Measurements from ENCODE around the gene SACM1L. TPM values are rescaled to one million over a fixed set of nuclear protein-coding genes. Genes with fewer than 3 reads are reported as not detected.

Gene SACM1L
- total RNA-seq, 2 experiments from 2014 or later, result 44.9 to 51.0 TPM

GRCh38 chr3:45777111-45777745 lies 88.0 kb downstream of the SACM1L start:
- CTCF ChIA-PET, result no interaction called here
- intact Hi-C loops (cut with micrococcal nuclease), result no loop called here
- Mint-ChIP-seq H3K4me1 (ENCODE audit: low read depth) (peaks cover 10% of the 10 kb centered on the region), H3K4me3 (no peak overlapping the region), H3K9me3 (no peaks in the 10 kb centered on the region), H3K36me3 (ENCODE audit: low read depth) (no peaks in the 10 kb centered on the region), H3K27ac (no peak overlapping the region), H3K27me3 (ENCODE audit: low read depth) (peaks cover 2% of the 10 kb centered on the region)
- DNase-seq, result no peak

- H3K4me1 Mint-ChIP-seq (ENCODE audit: low read depth), result peaks cover 5% of the 10 kb centered on the region
- CTCF ChIA-PET, result no interaction called here
- H3K27ac Mint-ChIP-seq, result no peak overlapping the region
- H3K4me3 Mint-ChIP-seq, result no peak overlapping the region
- H3K9me3 Mint-ChIP-seq, result no peaks in the 10 kb centered on the region
- DNase-seq, result no peak
- no peaks in the 10 kb centered on the region for H3K36me3 Mint-ChIP-seq (ENCODE audit: low read depth)
- H3K27me3 Mint-ChIP-seq (ENCODE audit: low read depth), result peaks cover 2% of the 10 kb centered on the region
- intact Hi-C loops (cut with micrococcal nuclease), result no loop called here
Observed at GRCh38 chr3:45777746-45778386, 88.7 kb downstream of the SACM1L start.

- H3K27me3 Mint-ChIP-seq (ENCODE audit: low read depth), result no peaks in the 10 kb centered on the region
- no peaks in the 10 kb centered on the region for H3K4me1 Mint-ChIP-seq (ENCODE audit: low read depth)
- no peaks in the 10 kb centered on the region for H3K9me3 Mint-ChIP-seq
- no peaks in the 10 kb centered on the region for H3K36me3 Mint-ChIP-seq (ENCODE audit: low read depth)
- DNase-seq, result no peak
- H3K4me3 Mint-ChIP-seq, result no peak overlapping the region
- no peak overlapping the region for H3K27ac Mint-ChIP-seq
- intact Hi-C loops (cut with micrococcal nuclease), result no loop called here
- CTCF ChIA-PET, result no interaction called here
Observed at GRCh38 chr3:45778761-45779201, 89.6 kb downstream of the SACM1L start.

GRCh38 chr3:45779746-45780735 lies 90.8 kb downstream of the SACM1L start:
- H3K36me3 Mint-ChIP-seq (ENCODE audit: low read depth), result no peaks in the 10 kb centered on the region
- no peak overlapping the region for H3K4me3 Mint-ChIP-seq
- peaks cover 6% of the 10 kb centered on the region for H3K9me3 Mint-ChIP-seq
- CTCF ChIA-PET, result no interaction called here
- intact Hi-C loops (cut with micrococcal nuclease), result no loop called here
- H3K27me3 Mint-ChIP-seq (ENCODE audit: low read depth), result no peaks in the 10 kb centered on the region
- no peaks in the 10 kb centered on the region for H3K4me1 Mint-ChIP-seq (ENCODE audit: low read depth)
- no peak overlapping the region for H3K27ac Mint-ChIP-seq
- DNase-seq, result no peak

- no peak overlapping the region for H3K4me3 Mint-ChIP-seq
- no peaks in the 10 kb centered on the region for H3K4me1 Mint-ChIP-seq (ENCODE audit: low read depth)
- no peaks in the 10 kb centered on the region for H3K27me3 Mint-ChIP-seq (ENCODE audit: low read depth)
- no peak overlapping the region for H3K27ac Mint-ChIP-seq
- peaks cover 8% of the 10 kb centered on the region for H3K9me3 Mint-ChIP-seq
- intact Hi-C loops (cut with micrococcal nuclease), result no loop called here
- H3K36me3 Mint-ChIP-seq (ENCODE audit: low read depth), result no peaks in the 10 kb centered on the region
- no peak for DNase-seq
- CTCF ChIA-PET, result interaction anchor here (0.8 to 1.0 kb wide), 2 partner anchors 19 to 148 kb away, joined by 3 read pairs; no protein-coding TSS in a partner anchor
Observed at GRCh38 chr3:45781271-45781670, 92.1 kb downstream of the SACM1L start.

- Mint-ChIP-seq H3K27ac (no peak overlapping the region), H3K4me1 (ENCODE audit: low read depth) (no peaks in the 10 kb centered on the region), H3K36me3 (ENCODE audit: low read depth) (no peaks in the 10 kb centered on the region), H3K9me3 (peaks cover 8% of the 10 kb centered on the region), H3K27me3 (ENCODE audit: low read depth) (no peaks in the 10 kb centered on the region), H3K4me3 (no peak overlapping the region)
- CTCF ChIA-PET, result interaction anchor here (0.8 to 1.0 kb wide), 2 partner anchors 19 to 147 kb away, joined by 3 read pairs; no protein-coding TSS in a partner anchor
- intact Hi-C loops (cut with micrococcal nuclease), result no loop called here
- DNase-seq, result no peak
Observed at GRCh38 chr3:45781841-45782240, 92.6 kb downstream of the SACM1L start.

- intact Hi-C loops (cut with micrococcal nuclease), result no loop called here
Observed at GRCh38 chr3:45782381-45782780, 93.2 kb downstream of the SACM1L start.

GRCh38 chr3:45783667-45784066 lies 94.5 kb downstream of the SACM1L start:
- H3K4me1 Mint-ChIP-seq (ENCODE audit: low read depth), result no peaks in the 10 kb centered on the region
- DNase-seq, result no peak
- peaks cover 4% of the 10 kb centered on the region for H3K27me3 Mint-ChIP-seq (ENCODE audit: low read depth)
- no peak overlapping the region for H3K4me3 Mint-ChIP-seq
- H3K9me3 Mint-ChIP-seq, result peaks cover 8% of the 10 kb centered on the region
- CTCF ChIA-PET, result interaction anchor here (0.6 kb wide), 1 partner anchor 952 kb away, joined by 3 read pairs; no protein-coding TSS in a partner anchor
- H3K36me3 Mint-ChIP-seq (ENCODE audit: low read depth), result no peaks in the 10 kb centered on the region
- intact Hi-C loops (cut with micrococcal nuclease), result no loop called here
- no peak overlapping the region for H3K27ac Mint-ChIP-seq

More at GRCh38 chr3:45782381-45782780, 93.2 kb downstream of the SACM1L start:
- no peak overlapping the region for H3K4me3 Mint-ChIP-seq
- CTCF ChIA-PET, result no interaction called here
- H3K9me3 Mint-ChIP-seq, result peaks cover 8% of the 10 kb centered on the region
- H3K27me3 Mint-ChIP-seq (ENCODE audit: low read depth), result peaks cover 4% of the 10 kb centered on the region
- no peak for DNase-seq
- no peak overlapping the region for H3K27ac Mint-ChIP-seq
- H3K36me3 Mint-ChIP-seq (ENCODE audit: low read depth), result no peaks in the 10 kb centered on the region
- H3K4me1 Mint-ChIP-seq (ENCODE audit: low read depth), result no peaks in the 10 kb centered on the region

- CTCF ChIA-PET, result no interaction called here
- Mint-ChIP-seq H3K4me3 (no peak overlapping the region), H3K9me3 (peaks cover 19% of the 10 kb centered on the region), H3K27me3 (ENCODE audit: low read depth) (peaks cover 4% of the 10 kb centered on the region), H3K4me1 (ENCODE audit: low read depth) (no peaks in the 10 kb centered on the region), H3K36me3 (ENCODE audit: low read depth) (no peaks in the 10 kb centered on the region), H3K27ac (no peak overlapping the region)
- intact Hi-C loops (cut with micrococcal nuclease), result no loop called here
- DNase-seq, result no peak
Observed at GRCh38 chr3:45785605-45786150, 96.5 kb downstream of the SACM1L start.

- no peak overlapping the region for H3K4me3 Mint-ChIP-seq
- DNase-seq, result no peak
- no peak overlapping the region for H3K27ac Mint-ChIP-seq
- H3K4me1 Mint-ChIP-seq (ENCODE audit: low read depth), result no peaks in the 10 kb centered on the region
- CTCF ChIA-PET, result no interaction called here
- peaks cover 21% of the 10 kb centered on the region for H3K9me3 Mint-ChIP-seq
- peaks cover 6% of the 10 kb centered on the region for H3K27me3 Mint-ChIP-seq (ENCODE audit: low read depth)
- intact Hi-C loops (cut with micrococcal nuclease), result no loop called here
- no peaks in the 10 kb centered on the region for H3K36me3 Mint-ChIP-seq (ENCODE audit: low read depth)
Observed at GRCh38 chr3:45786801-45787495, 97.8 kb downstream of the SACM1L start.

- no peak for DNase-seq
- no peak overlapping the region for H3K27ac Mint-ChIP-seq
- H3K27me3 Mint-ChIP-seq (ENCODE audit: low read depth), result peaks cover 6% of the 10 kb centered on the region
- intact Hi-C loops (cut with micrococcal nuclease), result no loop called here
- no peaks in the 10 kb centered on the region for H3K36me3 Mint-ChIP-seq (ENCODE audit: low read depth)
- H3K4me3 Mint-ChIP-seq, result no peak overlapping the region
- H3K9me3 Mint-ChIP-seq, result peaks cover 21% of the 10 kb centered on the region
- CTCF ChIA-PET, result no interaction called here
- no peaks in the 10 kb centered on the region for H3K4me1 Mint-ChIP-seq (ENCODE audit: low read depth)
Observed at GRCh38 chr3:45787551-45787950, 98.4 kb downstream of the SACM1L start.
